IMR-90 (cell line): ENCODE results near the gene MET. TPM values are rescaled to one million over a fixed set of nuclear protein-coding genes. Genes with fewer than 3 reads are reported as not detected.

Experiments used
- ATAC-seq: fragments of 200-7000 bp; cut with Tn5 transposase; 2 replicates; pipeline ENCODE4 v1.9.1; 2020; ENCODE audit warnings: low read depth, mild to moderate bottlenecking, moderate library complexity
- BruUV-seq: library from RNA; stranded (reverse); fragments of 400-500 nt; replicated peaks from 2 replicates; lab custom pipeline; 2021; lab: Mats Ljungman, UMichigan
- CTCF ChIA-PET: fragments of 300-600 bp; formaldehyde crosslinking; extraction: SDS; loops from one replicate; lab custom pipeline; 2021; ENCODE audit warnings: antibody characterized with exemption; lab: Yijun Ruan, JAX
- POLR2A ChIA-PET: fragments of 300-600 bp; sonication (Branson Sonifier 250); formaldehyde crosslinking; loops from one replicate; lab custom pipeline; 2022; ENCODE audit warnings: antibody characterized with exemption; ENCODE audit not compliant: unreplicated experiment; lab: Charles Lee
- DNase-seq: peaks from one replicate; pipeline ENCODE4 v3.0.0; 2013
- H2AFZ ChIP-seq: replicated peaks from 2 replicates; pipeline ENCODE3; 2013; ENCODE audit warnings: low read length, mild to moderate bottlenecking; ENCODE audit not compliant: poor library complexity
- H2AK5ac ChIP-seq: 2 replicates; pipeline ENCODE4 v1.6.1; 2013; ENCODE audit warnings: low read depth, low read length, inconsistent platforms
- H2AK9ac ChIP-seq: replicated peaks from 2 replicates; pipeline ENCODE3; 2013; ENCODE audit warnings: mild to moderate bottlenecking, low read depth, low read length, moderate library complexity; ENCODE audit not compliant: poor library complexity
- H2BK120ac ChIP-seq: 2 replicates; pipeline ENCODE4 v1.6.1; 2013; ENCODE audit warnings: low read depth, low read length, inconsistent platforms
- H2BK15ac ChIP-seq: 3 replicates; pipeline ENCODE4 v1.6.1; 2013; ENCODE audit warnings: low read depth, low read length, inconsistent platforms
- H2BK20ac ChIP-seq: 2 replicates; pipeline ENCODE4 v1.6.1; 2013; ENCODE audit warnings: low read depth, mild to moderate bottlenecking, inconsistent platforms, low read length, moderate library complexity
- H2BK5ac ChIP-seq: 2 replicates; pipeline ENCODE4 v1.6.1; 2013; ENCODE audit warnings: mild to moderate bottlenecking, low read depth, low read length, inconsistent platforms; ENCODE audit not compliant: poor library complexity, severe bottlenecking
- H3K14ac ChIP-seq: replicated peaks from 2 replicates; pipeline ENCODE4 v1.6.1; 2013; ENCODE audit warnings: low read depth, low read length, inconsistent platforms
- H3K18ac ChIP-seq: 2 replicates; pipeline ENCODE4 v1.6.1; 2013; ENCODE audit warnings: low read depth, low read length, control low read depth
- H3K23ac ChIP-seq: 2 replicates; pipeline ENCODE4 v1.6.1; 2013; ENCODE audit warnings: low read depth, low read length, inconsistent platforms
- H3K27ac ChIP-seq: 2 replicates; pipeline ENCODE4 v1.5.1; 2013; ENCODE audit warnings: mild to moderate bottlenecking, control low read depth, low read length; ENCODE audit not compliant: insufficient read depth
- H3K27me3 ChIP-seq: 2 replicates; pipeline ENCODE4 v1.6.1; 2013; ENCODE audit warnings: low read length; ENCODE audit not compliant: control insufficient read depth, insufficient read depth
- H3K36me3 ChIP-seq: 2 replicates; pipeline ENCODE4 v1.6.1; 2013; ENCODE audit warnings: low read length, mixed read lengths; ENCODE audit not compliant: control insufficient read depth, insufficient read depth
- H3K4ac ChIP-seq: 2 replicates; pipeline ENCODE4 v1.6.1; 2013; ENCODE audit warnings: low read depth, low read length, inconsistent platforms
- H3K4me1 ChIP-seq: 2 replicates; pipeline ENCODE4 v1.6.1; 2013; ENCODE audit warnings: low read length, mixed read lengths; ENCODE audit not compliant: control insufficient read depth, insufficient read depth
- H3K4me2 ChIP-seq: 2 replicates; pipeline ENCODE4 v1.6.1; 2013; ENCODE audit warnings: low read depth, mild to moderate bottlenecking, control low read depth, low read length, moderate library complexity
- H3K4me3 ChIP-seq: 2 replicates; pipeline ENCODE4 v1.5.1; 2013; ENCODE audit warnings: low read depth, mild to moderate bottlenecking, control low read depth, low read length, moderate library complexity; ENCODE audit not compliant: insufficient read depth
- H3K56ac ChIP-seq: 2 replicates; pipeline ENCODE4 v1.6.1; 2013; ENCODE audit warnings: low read length, inconsistent platforms; ENCODE audit not compliant: insufficient read depth; ENCODE audit errors: extremely low read depth
- H3K79me1 ChIP-seq, 2 experiments: 2 replicates each; pipeline ENCODE4 v1.6.1; 2013; ENCODE audit warnings: low read length in 2 of 2, inconsistent platforms in 1 of 2, low read depth in 1 of 2
- H3K9ac ChIP-seq: 2 replicates; pipeline ENCODE4 v1.6.1; 2013; ENCODE audit warnings: low read depth, low read length, control low read depth
- H3K9me1 ChIP-seq: 2 replicates; pipeline ENCODE4 v1.6.1; 2013; ENCODE audit warnings: low read length, inconsistent platforms; ENCODE audit not compliant: insufficient read depth
- H3K9me3 ChIP-seq: 2 replicates; pipeline ENCODE4 v1.6.1; 2013; ENCODE audit warnings: low read length; ENCODE audit not compliant: control insufficient read depth, insufficient read depth
- H4K20me1 ChIP-seq: 2 replicates; pipeline ENCODE4 v1.6.1; 2013; ENCODE audit warnings: low read length, inconsistent platforms; ENCODE audit not compliant: insufficient read depth
- H4K5ac ChIP-seq: 2 replicates; pipeline ENCODE4 v1.6.1; 2013; ENCODE audit warnings: mild to moderate bottlenecking, low read depth, low read length, control low read depth
- H4K8ac ChIP-seq, 2 experiments: 2 replicates each; pipeline ENCODE4 v1.6.1; 2013; ENCODE audit warnings: low read depth in 2 of 2, low read length in 2 of 2, control low read depth in 1 of 2, inconsistent platforms in 1 of 2
- H4K91ac ChIP-seq: 2 replicates; pipeline ENCODE4 v1.6.1; 2013; ENCODE audit warnings: low read depth, low read length, inconsistent platforms; ENCODE audit not compliant: insufficient read depth
- CEBPB ChIP-seq: IDR thresholded peaks from 2 replicates; pipeline ENCODE4 v1.6.1; 2012; ENCODE audit warnings: low read depth, low read length, improper control_type of control experiment
- MAFK ChIP-seq: IDR thresholded peaks from 2 replicates; pipeline ENCODE4 v1.6.1; 2012; ENCODE audit warnings: low read depth, low read length, improper control_type of control experiment
- MXI1 ChIP-seq: IDR thresholded peaks from 2 replicates; pipeline ENCODE4 v1.6.1; 2012; ENCODE audit warnings: low read depth, mild to moderate bottlenecking, low read length, moderate library complexity, borderline replicate concordance
- RAD21 ChIP-seq: IDR thresholded peaks from 2 replicates; pipeline ENCODE4 v1.6.1; 2012; ENCODE audit warnings: low read length, improper control_type of control experiment
- RCOR1 ChIP-seq: IDR thresholded peaks from 2 replicates; pipeline ENCODE4 v1.6.1; 2012; ENCODE audit warnings: mild to moderate bottlenecking, low read length, improper control_type of control experiment; ENCODE audit not compliant: insufficient replicate concordance
- WGBS, 2 experiments: methylation state at CpG; one replicate each; pipeline versions ENCODE4 v1.1.5 to v1.1.7; 2013; ENCODE audit warnings: missing lambda C conversion rate in 2 of 2; ENCODE audit not compliant: insufficient read length in 1 of 2; ENCODE audit errors: extremely low coverage in 2 of 2; 5-methylcytosine and 5-hydroxymethylcytosine counted together
- dilution Hi-C: fragments of 300-500 bp; cut with HindIII; formaldehyde crosslinking; loops from one replicate; pipeline ENCODE4 v1.14.3; 2018; ENCODE audit warnings: low sequenced_read_pairs; ENCODE audit not compliant: unreplicated experiment
- in situ Hi-C: fragments of 300-500 bp; cut with MboI; formaldehyde crosslinking; loops from 3 replicates; pipeline ENCODE4 v1.14.3; 2019; ENCODE audit warnings: low sequenced_read_pairs, inconsistent platforms, mixed read lengths
- intact Hi-C: fragments of 100-400 bp; cut with micrococcal nuclease; formaldehyde crosslinking; loops from 2 replicates; pipeline ENCODE4 v1.10.0; 2022
- polyA plus RNA-seq, 3 experiments: library from polyadenylated mRNA; depleted of rRNA; stranded (reverse); fragments of >200 nt; gene quantifications; 2 replicates each; pipeline ENCODE4 v1.2.3, GENCODE V29; 2012; ENCODE audit warnings: low replicate concordance in 1 of 3
- total RNA-seq: library from RNA; depleted of rRNA; stranded (reverse); fragments of >200 nt; gene quantifications from 2 replicates; pipeline ENCODE4 v1.2.3, GENCODE V29; 2012

MET gene
- total and polyA plus RNA-seq, 2 of the 4 experiments (the other 2 are of a cell fraction): 15.0 to 84.6 TPM

GRCh38 chr7:116772926-116773749 lies 101.1 kb downstream of the MET start:
- Histone ChIP-seq H2BK15ac (peak overlapping the region; percentile 77; the same call in 2 of the 3 replicates), H3K14ac (peak overlapping the region; percentile 65), H3K36me3 (peaks cover 2% of the 10 kb centered on the region; the same call in 1 of the 2 replicates), H3K4me3 (no peak overlapping the region), H3K4ac (peak overlapping the region; percentile 58), H3K56ac (0 out of 2 replicates have a peak overlapping the region, but pooled peaks have one; percentile 30), H3K9me1 (peaks cover 6% of the 10 kb centered on the region), H3K9me3 (peaks cover 4% of the 10 kb centered on the region; the same call in 1 of the 2 replicates), H4K5ac (peak overlapping the region; percentile 71; the same call in 1 of the 2 replicates), H3K27ac (no peak overlapping the region), H3K79me1 (peaks cover 0 to 4% of the 10 kb centered on the region in 2 experiments; a peak in 1 of 4 replicates), H3K9ac (no peak overlapping the region), H4K8ac (peak overlapping the region; percentile 32 to 44; a peak in 2 of 4 replicates), H2AK5ac (peak overlapping the region; percentile 72), H4K20me1 (no peaks in the 10 kb centered on the region), H2AFZ (no peak overlapping the region), H3K27me3 (no peaks in the 10 kb centered on the region), H3K23ac (peak overlapping the region; percentile 37), H3K4me2 (no peak overlapping the region), H2BK5ac (peak overlapping the region; percentile 71), H2AK9ac (no peak overlapping the region), H2BK20ac (peak overlapping the region; percentile 59; the same call in 1 of the 2 replicates), H3K18ac (peak overlapping the region; percentile 75; the same call in 1 of the 2 replicates), H2BK120ac (peak overlapping the region; percentile 73), H3K4me1 (peaks cover 6% of the 10 kb centered on the region), H4K91ac (0 out of 2 replicates have a peak overlapping the region, but pooled peaks have one; percentile 5)
- ChIA-PET POLR2A (no interaction called here), CTCF (no interaction called here)
- DNase-seq (no peak), ATAC-seq (no peak)
- WGBS, 2 experiments: no CpG with 5 or more reads among the region's 2 CpGs
- in situ Hi-C loops (no loop called here), dilution Hi-C loops (no loop called here), intact Hi-C loops (no loop called here)
- BruUV-seq: no TSS peak
- TF ChIP-seq MAFK (no peak), MXI1 (no peak), RCOR1 (no peak), CEBPB (no peak), RAD21 (no peak)
